Activated CD8-positive, alpha-beta memory T cell treated with anti-CD3 and anti-CD28 coated beads for 36 hours (primary cell): ENCODE measurements around the gene CEP126. TPM values are rescaled to one million over a fixed set of nuclear protein-coding genes. Genes with fewer than 3 reads are reported as not detected.

Source experiments
- CTCF ChIA-PET: fragments of 350-600 bp; sonication (Branson Sonifier 250); formaldehyde crosslinking; loops from one replicate; lab custom pipeline; 2021; ENCODE audit warnings: antibody characterized with exemption; lab: Charles Lee
- POLR2A ChIA-PET: fragments of 350-600 bp; sonication (Branson Sonifier 250); formaldehyde crosslinking; loops from one replicate; lab custom pipeline; 2021; ENCODE audit warnings: antibody characterized with exemption; lab: Charles Lee
- total RNA-seq, 2 experiments: library from RNA; stranded (reverse); gene quantifications; one replicate each; pipeline ENCODE4 v1.2.3, GENCODE V29; 2021

Gene CEP126
- total RNA-seq, 2 experiments from 2014 or later = 1.2 to 1.3 TPM

GRCh38 chr11:102006835-102007566 is 92.2 kb downstream of the CEP126 start:
- ChIA-PET POLR2A (no interaction called here), CTCF (interaction anchor here (1.0 to 2.8 kb wide), 3 partner anchors 20 to 146 kb away, joined by 3 to 13 read pairs (median 5); no protein-coding TSS in a partner anchor)

GRCh38 chr11:102007567-102008437 is 93.0 kb downstream of the CEP126 start:
- CTCF ChIA-PET = interaction anchor here (1.5 to 2.8 kb wide), 2 partner anchors 21 to 147 kb away, joined by 5 to 13 read pairs; no protein-coding TSS in a partner anchor
- POLR2A ChIA-PET = no interaction called here

- POLR2A ChIA-PET = no interaction called here
Observed at GRCh38 chr11:102010776-102011494, 96.1 kb downstream of the CEP126 start.

GRCh38 chr11:102012946-102013345 is 98.1 kb downstream of the CEP126 start:
- ChIA-PET POLR2A (no interaction called here), CTCF (no interaction called here)

More at GRCh38 chr11:102010776-102011494, 96.1 kb downstream of the CEP126 start:
- CTCF ChIA-PET = no interaction called here

GRCh38 chr11:102014756-102015155 is 99.9 kb downstream of the CEP126 start:
- CTCF ChIA-PET = interaction anchor here (0.6 kb wide), 1 partner anchor 40 kb away, joined by 3 read pairs; no protein-coding TSS in a partner anchor
- POLR2A ChIA-PET = no interaction called here

GRCh38 chr11:102017026-102017425 is 102.2 kb downstream of the CEP126 start:
- CTCF ChIA-PET = no interaction called here

GRCh38 chr11:102026217-102026616 is 111.4 kb downstream of the CEP126 start:
- POLR2A ChIA-PET = no interaction called here
- CTCF ChIA-PET = interaction anchor here (0.8 kb wide), 1 partner anchor 20 kb away, joined by 3 read pairs; no protein-coding TSS in a partner anchor

More at GRCh38 chr11:102017026-102017425, 102.2 kb downstream of the CEP126 start:
- POLR2A ChIA-PET = no interaction called here

- POLR2A ChIA-PET = no interaction called here
- CTCF ChIA-PET = interaction anchor here (0.8 kb wide), 1 partner anchor 20 kb away, joined by 3 read pairs; no protein-coding TSS in a partner anchor
Observed at GRCh38 chr11:102026959-102027358, 112.1 kb downstream of the CEP126 start.

GRCh38 chr11:102036757-102037156 is 121.9 kb downstream of the CEP126 start:
- ChIA-PET POLR2A (no interaction called here), CTCF (no interaction called here)

- ChIA-PET CTCF (no interaction called here), POLR2A (no interaction called here)
Observed at GRCh38 chr11:102046841-102047240, 132.0 kb downstream of the CEP126 start.

GRCh38 chr11:102047305-102047924 is 132.6 kb downstream of the CEP126 start, which contains the start of gene CFAP300:
CFAP300 (plus strand) TSS chr11:102047437; CDS start chr11:102047471, 34 bp downstream.
- CTCF ChIA-PET = no interaction called here
- POLR2A ChIA-PET = no interaction called here

Other genes with a start within 250 kb of the CEP126 start
- not detected for gene ANGPTL5, start 1.5 kb downstream of the CEP126 start, total RNA-seq
- not detected for gene CFAP300, start 132.4 kb downstream of the CEP126 start, total RNA-seq
- under 1 TPM; 0.04 to 0.11 TPM for gene YAP1, start 195.4 kb downstream of the CEP126 start, total RNA-seq